ENCODE data around the gene ARL6IP4. TPM values are rescaled to one million over a fixed set of nuclear protein-coding genes. Genes with fewer than 3 reads are reported as not detected.

ARL6IP4 gene
- total RNA-seq, 2 donors from 2014 or later: 173 to 228 TPM

DNA sequence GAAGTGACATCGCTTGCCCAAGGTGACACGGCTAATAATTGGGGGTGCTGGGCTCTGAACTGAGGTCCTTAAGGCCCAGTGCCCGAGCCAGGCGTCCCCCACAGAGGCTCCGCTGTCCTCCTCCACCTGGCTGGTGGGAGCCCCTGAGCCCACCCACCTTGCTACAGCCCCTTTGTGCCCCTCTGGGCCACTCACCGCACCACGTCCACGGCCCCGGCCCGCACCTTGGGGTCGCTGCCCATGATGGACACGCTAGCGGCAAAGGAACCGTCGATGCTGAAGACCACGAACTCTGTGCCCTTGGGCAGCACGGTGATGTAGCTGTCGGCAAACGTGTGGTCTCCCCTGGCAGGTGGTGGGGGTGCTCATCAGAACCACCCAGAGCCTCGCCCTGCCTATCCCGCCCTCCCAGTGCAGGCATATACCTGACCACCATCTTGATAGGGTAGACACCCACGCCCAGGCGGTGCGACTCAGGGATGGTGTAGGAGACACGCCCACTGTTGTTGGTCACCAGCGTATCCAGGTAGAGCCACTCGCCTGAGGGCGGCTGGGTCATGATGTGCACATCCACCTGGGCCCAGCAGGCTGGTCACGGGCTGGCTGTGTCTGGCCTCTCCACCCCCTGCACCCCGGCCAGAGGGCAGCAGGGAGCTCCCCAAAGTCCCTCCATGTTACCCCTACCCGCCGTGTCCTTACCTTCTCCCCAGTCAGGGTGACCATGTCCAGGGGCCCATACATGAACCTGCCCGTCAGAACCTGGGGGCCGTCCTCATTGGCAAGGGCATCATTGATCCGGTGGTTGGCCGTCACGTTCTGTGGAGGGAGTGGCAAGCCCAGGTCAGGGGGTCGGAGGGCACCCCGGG is 6.8 kb downstream of the ARL6IP4 start:
- Histone ChIP-seq H3K27ac (no peak overlapping the region), H3K36me3 (peaks cover 7% of the 10 kb centered on the region), H3K27me3 (replicated peaks; ENCODE audit: insufficient read depth) (no peaks in the 10 kb centered on the region), H3K4me3 (no peak overlapping the region), H3K9me3 (no peaks in the 10 kb centered on the region), H3K4me1 (ENCODE audit: control insufficient read depth in 1 of 2, low read depth in 2 of 2) (peaks cover 25 to 33% of the 10 kb centered on the region in 2 donors)
- TF ChIP-seq CTCF (IDR thresholded peaks at IDR 0.05): no peak
- DNase-seq (ENCODE audit: low spot score) (no peak), ATAC-seq (ENCODE audit: insufficient number of reproducible peaks, low FRiP score, low read depth) (no peak)

- Histone ChIP-seq H3K27ac (no peak overlapping the region), H3K27me3 (replicated peaks; ENCODE audit: insufficient read depth) (no peaks in the 10 kb centered on the region), H3K4me3 (no peak overlapping the region), H3K9me3 (no peaks in the 10 kb centered on the region), H3K4me1 (ENCODE audit: control insufficient read depth in 1 of 2, low read depth in 2 of 2) (peaks cover 19 to 25% of the 10 kb centered on the region in 2 donors), H3K36me3 (peaks cover 7% of the 10 kb centered on the region)
- no peak for ATAC-seq (ENCODE audit: insufficient number of reproducible peaks, low FRiP score, low read depth)
- no peak for TF ChIP-seq CTCF (IDR thresholded peaks at IDR 0.05)
- DNase-seq (ENCODE audit: low spot score): no peak
Observed at GRCh38 chr12:122988036-122988435, 7.6 kb downstream of the ARL6IP4 start.

DNA sequence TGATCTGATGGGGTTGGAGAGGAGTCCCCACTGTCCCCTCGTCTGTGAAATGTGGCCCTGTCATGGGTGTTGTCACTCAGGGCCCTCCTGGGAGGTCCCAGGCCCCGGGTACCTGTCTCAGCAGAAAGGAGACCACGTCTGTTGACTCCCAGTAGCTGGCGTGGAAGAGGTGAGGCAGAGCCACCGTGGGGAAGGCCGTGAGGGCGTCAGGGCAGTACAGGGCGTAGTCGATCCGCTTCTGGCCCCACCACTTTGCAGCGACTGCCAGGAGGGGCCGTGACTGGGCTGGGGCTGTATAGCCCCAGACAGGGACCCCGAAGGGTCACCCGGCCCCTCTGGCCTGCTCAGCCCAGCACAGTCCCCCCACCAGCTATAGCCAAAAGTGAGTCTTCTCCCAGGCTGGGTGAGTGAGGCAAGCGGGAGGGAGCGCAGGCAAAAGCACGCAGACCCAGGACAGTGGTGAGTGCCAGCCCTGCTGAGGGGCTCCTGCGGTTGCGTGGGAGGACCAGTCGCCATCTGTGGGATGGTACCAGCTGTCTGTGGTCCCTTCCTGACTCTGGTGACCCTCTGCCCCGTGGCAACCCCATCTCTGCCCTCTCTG is 8.2 kb downstream of the ARL6IP4 start:
- no peak overlapping the region for H3K4me3 ChIP-seq
- DNase-seq (ENCODE audit: low spot score) (no peak), ATAC-seq (ENCODE audit: insufficient number of reproducible peaks, low FRiP score, low read depth) (no peak)
- H3K9me3 ChIP-seq: no peaks in the 10 kb centered on the region
- no peak for TF ChIP-seq CTCF (IDR thresholded peaks at IDR 0.05)
- H3K36me3 ChIP-seq: peaks cover 7% of the 10 kb centered on the region
- H3K27ac ChIP-seq: no peak overlapping the region
- peaks cover 14 to 19% of the 10 kb centered on the region in 2 donors for H3K4me1 ChIP-seq (ENCODE audit: control insufficient read depth in 1 of 2, low read depth in 2 of 2)
- H3K27me3 ChIP-seq (replicated peaks; ENCODE audit: insufficient read depth): no peaks in the 10 kb centered on the region

- peaks cover 8 to 12% of the 10 kb centered on the region in 2 donors for H3K4me1 ChIP-seq (ENCODE audit: control insufficient read depth in 1 of 2, low read depth in 2 of 2)
- TF ChIP-seq CTCF (IDR thresholded peaks at IDR 0.05): no peak
- peaks cover 7% of the 10 kb centered on the region for H3K36me3 ChIP-seq
- ATAC-seq (ENCODE audit: insufficient number of reproducible peaks, low FRiP score, low read depth): no peak
- H3K27ac ChIP-seq: no peak overlapping the region
- no peaks in the 10 kb centered on the region for H3K27me3 ChIP-seq (replicated peaks; ENCODE audit: insufficient read depth)
- no peak overlapping the region for H3K4me3 ChIP-seq
- H3K9me3 ChIP-seq: no peaks in the 10 kb centered on the region
- no peak for DNase-seq (ENCODE audit: low spot score)
Observed at GRCh38 chr12:122989225-122989839, 8.9 kb downstream of the ARL6IP4 start.

GRCh38 chr12:122989874-122990419 is 9.5 kb downstream of the ARL6IP4 start:
- H3K4me1 ChIP-seq (ENCODE audit: control insufficient read depth in 1 of 2, low read depth in 2 of 2): peaks cover 2 to 6% of the 10 kb centered on the region in 2 donors
- DNase-seq (ENCODE audit: low spot score): no peak
- no peak overlapping the region for H3K27ac ChIP-seq
- H3K27me3 ChIP-seq (replicated peaks; ENCODE audit: insufficient read depth): no peaks in the 10 kb centered on the region
- peaks cover 7% of the 10 kb centered on the region for H3K36me3 ChIP-seq
- no peak for TF ChIP-seq CTCF (IDR thresholded peaks at IDR 0.05)
- no peak for ATAC-seq (ENCODE audit: insufficient number of reproducible peaks, low FRiP score, low read depth)
- no peaks in the 10 kb centered on the region for H3K9me3 ChIP-seq
- H3K4me3 ChIP-seq: no peak overlapping the region

Data from thoracic aorta (tissue), 2 donors.